GM23338 (cell line): ENCODE data around the gene CUEDC1.
"Not testable (repeated sequence)": the region's sequence is repeated elsewhere in the genome, so short reads cannot be mapped to it uniquely, and the experiment has no call there.

Experiments used
- CREB1 ChIP-seq: fragments of 250-450 bp; sonication (Bioruptor Pico); IDR thresholded peaks from 2 replicates; pipeline ENCODE4 v1.5.0; 2020; ENCODE audit warnings: low read depth, mild to moderate bottlenecking, moderate library complexity
- EZH2 ChIP-seq: fragments of 200-600 bp; sonication (generic); IDR thresholded peaks from one replicate; pipeline ENCODE4 v1.8.0; 2017; ENCODE audit warnings: antibody characterized with exemption, mild to moderate bottlenecking, low read depth; ENCODE audit not compliant: unreplicated experiment
- EZH2phosphoT487 ChIP-seq: fragments of 200-600 bp; sonication (generic); IDR thresholded peaks from one replicate; pipeline ENCODE4 v1.8.1; 2018; ENCODE audit warnings: antibody characterized with exemption; ENCODE audit not compliant: unreplicated experiment
- JUNB ChIP-seq: IDR thresholded peaks from one replicate; pipeline ENCODE4 v1.6.1; 2016; ENCODE audit warnings: antibody characterized with exemption; ENCODE audit not compliant: unreplicated experiment
- NANOG ChIP-seq: IDR thresholded peaks from 2 replicates; pipeline ENCODE4 v1.6.1; 2016; ENCODE audit warnings: antibody characterized with exemption, borderline replicate concordance
- POLR2AphosphoS5 ChIP-seq: IDR thresholded peaks from 2 replicates; pipeline ENCODE4 v1.6.1; 2016; ENCODE audit warnings: antibody characterized with exemption, low read depth
- REST ChIP-seq: IDR thresholded peaks from one replicate; pipeline ENCODE4 v1.6.1; 2018; ENCODE audit warnings: antibody characterized with exemption; ENCODE audit not compliant: unreplicated experiment
- STAT1 ChIP-seq: IDR thresholded peaks from one replicate; pipeline ENCODE4 v1.6.1; 2016; ENCODE audit warnings: antibody characterized with exemption; ENCODE audit not compliant: unreplicated experiment
- ZNF114 ChIP-seq: fragments of 250-450 bp; sonication (Bioruptor Pico); IDR thresholded peaks from 2 replicates; pipeline ENCODE4 v1.5.0; 2020; ENCODE audit warnings: mild to moderate bottlenecking, moderate library complexity
- TF ChIP-seq, protein P1 (sequence below), 2 experiments: fragments of 200-600 bp in 1 of 2; sonication (generic) in 1 of 2; conservative IDR thresholded peaks; 2 replicates each; pipeline versions ENCODE4 v1.5.1 to v1.6.1; 2016 to 2017; ENCODE audit warnings: antibody characterized with exemption in 2 of 2, low read depth in 2 of 2, mild to moderate bottlenecking in 2 of 2, moderate library complexity in 1 of 2
- TF ChIP-seq, protein P2 (sequence below): IDR thresholded peaks from 2 replicates; pipeline ENCODE4 v1.6.1; 2016; ENCODE audit warnings: antibody characterized with exemption

- TF ChIP-seq, protein P1, sequence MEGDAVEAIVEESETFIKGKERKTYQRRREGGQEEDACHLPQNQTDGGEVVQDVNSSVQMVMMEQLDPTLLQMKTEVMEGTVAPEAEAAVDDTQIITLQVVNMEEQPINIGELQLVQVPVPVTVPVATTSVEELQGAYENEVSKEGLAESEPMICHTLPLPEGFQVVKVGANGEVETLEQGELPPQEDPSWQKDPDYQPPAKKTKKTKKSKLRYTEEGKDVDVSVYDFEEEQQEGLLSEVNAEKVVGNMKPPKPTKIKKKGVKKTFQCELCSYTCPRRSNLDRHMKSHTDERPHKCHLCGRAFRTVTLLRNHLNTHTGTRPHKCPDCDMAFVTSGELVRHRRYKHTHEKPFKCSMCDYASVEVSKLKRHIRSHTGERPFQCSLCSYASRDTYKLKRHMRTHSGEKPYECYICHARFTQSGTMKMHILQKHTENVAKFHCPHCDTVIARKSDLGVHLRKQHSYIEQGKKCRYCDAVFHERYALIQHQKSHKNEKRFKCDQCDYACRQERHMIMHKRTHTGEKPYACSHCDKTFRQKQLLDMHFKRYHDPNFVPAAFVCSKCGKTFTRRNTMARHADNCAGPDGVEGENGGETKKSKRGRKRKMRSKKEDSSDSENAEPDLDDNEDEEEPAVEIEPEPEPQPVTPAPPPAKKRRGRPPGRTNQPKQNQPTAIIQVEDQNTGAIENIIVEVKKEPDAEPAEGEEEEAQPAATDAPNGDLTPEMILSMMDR (conservative IDR thresholded peaks at IDR 0.05; ENCODE audit: low read depth in 2 of 2) = not testable (repeated sequence)
- TF ChIP-seq JUNB; REST; EZH2phosphoT487; EZH2; STAT1; POLR2AphosphoS5; CREB1; NANOG; ZNF114 (CRISPR knock-in tag): not testable (repeated sequence)
- TF ChIP-seq, protein P2, sequence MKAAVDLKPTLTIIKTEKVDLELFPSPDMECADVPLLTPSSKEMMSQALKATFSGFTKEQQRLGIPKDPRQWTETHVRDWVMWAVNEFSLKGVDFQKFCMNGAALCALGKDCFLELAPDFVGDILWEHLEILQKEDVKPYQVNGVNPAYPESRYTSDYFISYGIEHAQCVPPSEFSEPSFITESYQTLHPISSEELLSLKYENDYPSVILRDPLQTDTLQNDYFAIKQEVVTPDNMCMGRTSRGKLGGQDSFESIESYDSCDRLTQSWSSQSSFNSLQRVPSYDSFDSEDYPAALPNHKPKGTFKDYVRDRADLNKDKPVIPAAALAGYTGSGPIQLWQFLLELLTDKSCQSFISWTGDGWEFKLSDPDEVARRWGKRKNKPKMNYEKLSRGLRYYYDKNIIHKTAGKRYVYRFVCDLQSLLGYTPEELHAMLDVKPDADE = not testable (repeated sequence)
Measured at GRCh38 chr17:57846056-57846945, 108.9 kb downstream of the CUEDC1 start.
